Measurements from ENCODE around the gene KDM6A.

- TF ChIP-seq CTCF (IDR thresholded peaks at IDR 0.05) (peak in 3 of 6 experiments; percentile 11 to 51 (median 20)), POLR2A (IDR thresholded peaks at IDR 0.05) (no peak)
Measured at GRCh38 chrX:44935640-44936039, 62.7 kb downstream of the KDM6A start.

Data from esophagus squamous epithelium (tissue), 4 donors.